ENCODE measurements around the gene EFCAB6.

- TF ChIP-seq, protein P1, sequence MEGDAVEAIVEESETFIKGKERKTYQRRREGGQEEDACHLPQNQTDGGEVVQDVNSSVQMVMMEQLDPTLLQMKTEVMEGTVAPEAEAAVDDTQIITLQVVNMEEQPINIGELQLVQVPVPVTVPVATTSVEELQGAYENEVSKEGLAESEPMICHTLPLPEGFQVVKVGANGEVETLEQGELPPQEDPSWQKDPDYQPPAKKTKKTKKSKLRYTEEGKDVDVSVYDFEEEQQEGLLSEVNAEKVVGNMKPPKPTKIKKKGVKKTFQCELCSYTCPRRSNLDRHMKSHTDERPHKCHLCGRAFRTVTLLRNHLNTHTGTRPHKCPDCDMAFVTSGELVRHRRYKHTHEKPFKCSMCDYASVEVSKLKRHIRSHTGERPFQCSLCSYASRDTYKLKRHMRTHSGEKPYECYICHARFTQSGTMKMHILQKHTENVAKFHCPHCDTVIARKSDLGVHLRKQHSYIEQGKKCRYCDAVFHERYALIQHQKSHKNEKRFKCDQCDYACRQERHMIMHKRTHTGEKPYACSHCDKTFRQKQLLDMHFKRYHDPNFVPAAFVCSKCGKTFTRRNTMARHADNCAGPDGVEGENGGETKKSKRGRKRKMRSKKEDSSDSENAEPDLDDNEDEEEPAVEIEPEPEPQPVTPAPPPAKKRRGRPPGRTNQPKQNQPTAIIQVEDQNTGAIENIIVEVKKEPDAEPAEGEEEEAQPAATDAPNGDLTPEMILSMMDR (IDR thresholded peaks at IDR 0.05): no peak
- TF ChIP-seq POLR2A (IDR thresholded peaks at IDR 0.05) (no peak), EP300 (IDR thresholded peaks at IDR 0.05) (no peak)
Observed at GRCh38 chr22:43544289-43544673, 267.8 kb downstream of the EFCAB6 start.
